Osteoblast (primary cell): ENCODE data around the gene UBE2K. TPM values are rescaled to one million over a fixed set of nuclear protein-coding genes. Genes with fewer than 3 reads are reported as not detected.
"Not testable (repeated sequence)": the region's sequence is repeated elsewhere in the genome, so short reads cannot be mapped to it uniquely, and the experiment has no call there.

ENCODE experiments used
- DNase-seq: peaks from one replicate; pipeline ENCODE4 v3.0.0; 2011; ENCODE audit warnings: low spot score, mixed read lengths; ENCODE audit not compliant: insufficient read length; ENCODE audit errors: missing footprints
- H2AFZ ChIP-seq: 2 replicates; pipeline ENCODE4 v1.6.0; 2011; ENCODE audit warnings: mild to moderate bottlenecking, low read length
- H3K27ac ChIP-seq: 2 replicates; pipeline ENCODE4 v1.5.1; 2011; ENCODE audit warnings: mild to moderate bottlenecking, low read depth, low read length, moderate library complexity
- H3K27me3 ChIP-seq: 2 replicates; pipeline ENCODE4 v1.6.0; 2012; ENCODE audit warnings: mild to moderate bottlenecking, control low read depth, inconsistent platforms, low read length, moderate library complexity; ENCODE audit not compliant: insufficient read depth
- H3K36me3 ChIP-seq: 2 replicates; pipeline ENCODE4 v1.5.1; 2011; ENCODE audit warnings: mild to moderate bottlenecking, low read length, control low read depth, moderate library complexity; ENCODE audit not compliant: insufficient read depth
- H3K4me1 ChIP-seq: 2 replicates; pipeline ENCODE4 v1.5.1; 2011; ENCODE audit warnings: mild to moderate bottlenecking, low read length, control low read depth, moderate library complexity; ENCODE audit not compliant: insufficient read depth
- H3K4me2 ChIP-seq: 2 replicates; pipeline ENCODE4 v1.6.0; 2011; ENCODE audit warnings: mild to moderate bottlenecking, low read length; ENCODE audit not compliant: insufficient read depth
- H3K4me3 ChIP-seq: fragments of 200-600 bp; sonication (generic); 3 replicates; pipeline ENCODE4 v1.5.1; 2012; ENCODE audit warnings: mild to moderate bottlenecking, low read length, inconsistent platforms; ENCODE audit not compliant: insufficient read depth
- H3K79me2 ChIP-seq: 2 replicates; pipeline ENCODE4 v1.6.0; 2012; ENCODE audit warnings: mild to moderate bottlenecking, low read length, control low read depth, inconsistent platforms; ENCODE audit not compliant: insufficient read depth
- H3K9me3 ChIP-seq: 2 replicates; pipeline ENCODE4 v1.5.1; 2011; ENCODE audit warnings: low read depth, low read length, control low read depth
- H4K20me1 ChIP-seq: 2 replicates; pipeline ENCODE4 v1.6.0; 2012; ENCODE audit warnings: mild to moderate bottlenecking, low read length, control low read depth; ENCODE audit not compliant: insufficient read depth
- CTCF ChIP-seq: IDR thresholded peaks from 2 replicates; pipeline ENCODE4 v1.5.1; 2011; ENCODE audit warnings: mild to moderate bottlenecking, low read depth, low read length, moderate library complexity; ENCODE audit errors: extremely low read depth
- total RNA-seq: library from RNA; depleted of rRNA; stranded (reverse); fragments of >200 nt; gene quantifications from 2 replicates; pipeline ENCODE4 v1.2.3, GENCODE V29; 2012

UBE2K gene
- total RNA-seq, 1 donor, result 19.2 TPM

DNA sequence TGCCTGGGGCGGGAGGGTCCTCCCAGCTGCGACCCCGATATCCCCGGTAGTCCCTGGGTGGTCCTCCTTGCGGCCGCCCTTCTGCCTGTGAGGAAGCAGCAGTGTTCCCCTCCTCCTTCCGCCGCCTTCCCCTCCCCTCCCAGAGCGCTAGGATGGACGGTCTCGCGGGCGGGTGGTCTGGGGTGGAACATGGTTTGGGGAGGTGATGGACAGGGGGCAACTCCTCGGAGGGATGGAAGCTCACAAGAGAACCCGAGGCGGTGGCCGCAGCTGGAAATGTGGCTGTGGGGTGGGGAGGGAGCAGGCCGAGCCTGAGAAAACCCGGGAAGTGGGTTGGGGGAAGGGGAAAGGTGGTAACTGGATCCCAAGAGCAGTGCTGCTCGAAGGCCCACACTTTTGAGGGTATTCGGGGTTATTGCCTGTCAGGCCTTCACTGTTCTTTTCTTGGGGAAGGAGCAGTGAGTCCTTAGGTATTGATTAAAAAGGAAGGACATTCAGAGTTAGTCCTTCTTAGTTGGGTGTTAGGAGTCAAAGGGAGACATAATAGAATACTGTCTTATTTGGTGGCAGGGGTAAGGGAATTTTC, 581 bp downstream of the UBE2K start:
- TF ChIP-seq CTCF, result no peak
- Histone ChIP-seq H3K9me3 (no peaks in the 10 kb centered on the region), H4K20me1 (peaks cover 42% of the 10 kb centered on the region), H3K27ac (peak overlapping the region; percentile 90), H2AFZ (peak overlapping the region; percentile 98), H3K4me1 (peaks cover 32% of the 10 kb centered on the region), H3K4me3 (peak overlapping the region; percentile 96), H3K4me2 (peak overlapping the region; percentile 88), H3K79me2 (peaks cover 62% of the 10 kb centered on the region), H3K27me3 (no peaks in the 10 kb centered on the region), H3K36me3 (peaks cover 18% of the 10 kb centered on the region)
- peak; percentile 69 for DNase-seq

DNA sequence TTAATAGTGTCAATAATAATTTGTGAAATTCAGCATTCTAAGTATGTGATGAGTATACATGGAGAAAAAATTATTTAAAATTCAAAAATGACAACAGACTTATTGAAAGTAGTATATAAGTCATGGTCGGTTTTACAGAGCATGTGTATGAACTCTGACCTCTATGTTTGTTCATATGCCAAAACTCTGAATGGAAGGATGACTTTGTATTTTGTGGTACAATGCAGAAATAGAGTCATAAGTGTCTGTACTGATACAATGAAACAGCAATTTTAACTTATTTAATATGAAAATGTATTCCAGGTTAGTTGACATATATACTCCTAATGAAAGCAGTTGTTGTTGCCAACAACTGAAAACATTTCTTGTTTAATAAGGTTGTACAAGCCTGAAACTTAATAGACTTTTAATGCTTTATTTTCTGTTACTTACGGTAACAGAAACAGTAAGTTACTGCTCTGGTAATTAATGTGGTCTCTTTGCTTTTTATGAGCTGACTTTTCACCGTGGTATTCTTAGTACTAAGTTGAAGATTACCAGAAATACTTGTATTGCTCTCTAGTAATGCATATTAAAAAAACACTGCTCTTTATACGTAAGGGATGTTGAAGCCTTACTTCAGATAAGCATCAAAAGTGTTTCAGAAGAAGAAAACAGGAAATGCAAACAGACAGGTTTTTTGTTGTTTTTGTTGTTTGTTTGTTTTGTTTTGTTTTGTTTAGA, 1.9 kb downstream of the UBE2K start:
- peak; percentile 80 for DNase-seq
- H4K20me1 ChIP-seq, result peaks cover 50% of the 10 kb centered on the region

GRCh38 chr4:39700554-39700953, 2.6 kb downstream of the UBE2K start:
- Histone ChIP-seq H4K20me1 (peaks cover 50% of the 10 kb centered on the region), H3K27me3 (no peaks in the 10 kb centered on the region), H3K4me1 (peaks cover 32% of the 10 kb centered on the region), H3K27ac (peak overlapping the region; percentile 90), H3K4me3 (peak overlapping the region; percentile 96), H3K4me2 (peak overlapping the region; percentile 88), H3K36me3 (peaks cover 18% of the 10 kb centered on the region), H2AFZ (no peak overlapping the region), H3K9me3 (no peaks in the 10 kb centered on the region), H3K79me2 (peaks cover 82% of the 10 kb centered on the region)
- no peak for DNase-seq
- TF ChIP-seq CTCF, result no peak

More for the DNA sequence above, 1.9 kb downstream of the UBE2K start:
- H3K4me2 ChIP-seq, result peak overlapping the region; percentile 88
- peak overlapping the region; percentile 96 for H3K4me3 ChIP-seq
- peaks cover 75% of the 10 kb centered on the region for H3K79me2 ChIP-seq
- no peak for TF ChIP-seq CTCF
- H3K9me3 ChIP-seq, result no peaks in the 10 kb centered on the region
- H2AFZ ChIP-seq, result no peak overlapping the region
- peaks cover 32% of the 10 kb centered on the region for H3K4me1 ChIP-seq
- peak overlapping the region; percentile 90 for H3K27ac ChIP-seq
- H3K27me3 ChIP-seq, result no peaks in the 10 kb centered on the region
- H3K36me3 ChIP-seq, result peaks cover 18% of the 10 kb centered on the region

DNA sequence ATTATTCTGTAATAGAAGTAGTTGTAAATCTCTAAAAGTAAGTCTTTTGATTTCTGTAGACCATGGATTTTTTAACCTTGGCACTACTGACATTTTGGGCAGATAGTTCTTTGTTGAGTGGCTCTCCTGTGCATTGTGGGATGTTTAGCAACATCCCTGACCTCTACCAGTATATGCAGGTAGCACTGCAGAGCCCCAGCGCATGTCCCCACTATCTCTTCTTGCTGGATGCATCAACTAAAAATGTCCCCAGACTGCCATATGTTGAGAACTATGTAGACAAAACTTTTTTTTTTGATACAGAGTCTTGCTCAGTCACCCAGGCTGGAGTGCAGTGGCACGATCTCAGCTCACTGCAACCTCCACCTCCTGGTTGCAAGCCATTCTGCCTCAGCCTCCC, 4.8 kb downstream of the UBE2K start:
- Histone ChIP-seq H3K79me2 (peaks cover 95% of the 10 kb centered on the region), H3K36me3 (peaks cover 18% of the 10 kb centered on the region), H2AFZ (no peak overlapping the region), H3K4me1 (peaks cover 21% of the 10 kb centered on the region), H3K9me3 (no peaks in the 10 kb centered on the region), H3K27me3 (no peaks in the 10 kb centered on the region), H3K4me2 (no peak overlapping the region), H3K4me3 (no peak overlapping the region), H4K20me1 (peaks cover 63% of the 10 kb centered on the region), H3K27ac (no peak overlapping the region)
- DNase-seq, result no peak
- TF ChIP-seq CTCF, result no peak

GRCh38 chr4:39704789-39705188, 6.9 kb downstream of the UBE2K start:
- not testable (repeated sequence) for DNase-seq, H3K27ac ChIP-seq, H3K27me3 ChIP-seq, H3K4me3 ChIP-seq, H3K4me2 ChIP-seq, H2AFZ ChIP-seq, H3K9me3 ChIP-seq
- H3K4me1 ChIP-seq, result peaks cover 18% of the 10 kb centered on the region
- peaks cover 66% of the 10 kb centered on the region for H4K20me1 ChIP-seq
- peaks cover 97% of the 10 kb centered on the region for H3K79me2 ChIP-seq
- peaks cover 18% of the 10 kb centered on the region for H3K36me3 ChIP-seq
